OCI-LY7 (cell line): Measurements from ENCODE around the gene GRID1. TPM values are rescaled to one million over a fixed set of nuclear protein-coding genes. Genes with fewer than 3 reads are reported as not detected.

Source experiments
- BruUV-seq: library from RNA; stranded (reverse); fragments of 400-500 nt; replicated peaks from 2 replicates; lab custom pipeline; 2021; lab: Mats Ljungman, UMichigan
- CTCF ChIA-PET: fragments of 300-600 bp; sonication (Branson Sonifier 250); formaldehyde crosslinking; loops from one replicate; lab custom pipeline; 2022; ENCODE audit warnings: antibody characterized with exemption; ENCODE audit not compliant: unreplicated experiment; lab: Charles Lee
- POLR2A ChIA-PET: fragments of 300-600 bp; sonication (Branson Sonifier 250); formaldehyde crosslinking; loops from one replicate; lab custom pipeline; 2022; ENCODE audit warnings: antibody characterized with exemption; lab: Charles Lee
- DNase-seq: peaks from one replicate; pipeline ENCODE4 v3.0.0-alpha.2; 2015; ENCODE audit warnings: low spot score
- H2AFZ ChIP-seq: fragments of 200-600 bp; sonication (generic), shearing (Covaris generic); 2 replicates; pipeline ENCODE4 v1.6.1; 2014; ENCODE audit warnings: mild to moderate bottlenecking, antibody characterized with exemption, low read length, moderate library complexity
- H3K27ac ChIP-seq: fragments of 200-600 bp; sonication (generic); 2 replicates; pipeline ENCODE4 v1.5.1; 2014; ENCODE audit warnings: mixed run types, low read depth, mild to moderate bottlenecking, moderate library complexity, low read length, inconsistent platforms; ENCODE audit not compliant: poor library complexity, severe bottlenecking
- H3K36me3 ChIP-seq: fragments of 200-600 bp; sonication (generic); 2 replicates; pipeline ENCODE4 v1.6.1; 2014; ENCODE audit warnings: mild to moderate bottlenecking, antibody characterized with exemption, low read length, moderate library complexity, mixed read lengths; ENCODE audit not compliant: insufficient read depth
- H3K4me1 ChIP-seq: fragments of 200-600 bp; sonication (generic); 2 replicates; pipeline ENCODE4 v1.5.1; 2014; ENCODE audit warnings: mild to moderate bottlenecking, low read length; ENCODE audit not compliant: insufficient read depth, poor library complexity, severe bottlenecking
- H3K4me2 ChIP-seq: fragments of 200-600 bp; sonication (generic); 2 replicates; pipeline ENCODE4 v1.6.1; 2014; ENCODE audit warnings: mild to moderate bottlenecking, low read length
- H3K4me3 ChIP-seq: fragments of 200-600 bp; sonication (generic); 2 replicates; pipeline ENCODE4 v1.5.1; 2014; ENCODE audit warnings: mild to moderate bottlenecking, low read depth, low read length; ENCODE audit not compliant: poor library complexity, severe bottlenecking
- H3K79me2 ChIP-seq: fragments of 200-600 bp; sonication (generic); 2 replicates; pipeline ENCODE4 v1.6.1; 2016; ENCODE audit warnings: low read depth, mild to moderate bottlenecking, low read length, moderate library complexity, mixed read lengths; ENCODE audit not compliant: insufficient read depth
- H3K9me2 ChIP-seq: fragments of 200-600 bp; sonication (generic); 2 replicates; pipeline ENCODE4 v1.6.1; 2016; ENCODE audit warnings: mild to moderate bottlenecking, low read length, mixed read lengths; ENCODE audit not compliant: insufficient read depth
- H3K9me3 ChIP-seq: fragments of 200-600 bp; sonication (generic); 2 replicates; pipeline ENCODE4 v1.6.1; 2014; ENCODE audit warnings: mild to moderate bottlenecking, mixed run types, low read length, mixed read lengths
- H4K20me1 ChIP-seq: fragments of 200-600 bp; sonication (generic); 2 replicates; pipeline ENCODE4 v1.6.1; 2014; ENCODE audit warnings: mild to moderate bottlenecking, antibody characterized with exemption, low read length, moderate library complexity, mixed read lengths; ENCODE audit not compliant: insufficient read depth
- CTCF ChIP-seq: fragments of 200-600 bp; sonication (generic); conservative IDR thresholded peaks from 2 replicates; pipeline ENCODE4 v1.5.1; 2014; ENCODE audit warnings: mild to moderate bottlenecking, antibody characterized with exemption, low read length, moderate library complexity, mixed read lengths
- EZH2phosphoT487 ChIP-seq: fragments of 200-600 bp; sonication (generic); IDR thresholded peaks from 2 replicates; pipeline ENCODE4 v1.6.1; 2018; ENCODE audit warnings: low read depth, borderline replicate concordance, mild to moderate bottlenecking, mixed run types, antibody characterized with exemption, low read length, moderate library complexity, mixed read lengths
- intact Hi-C: fragments of 100-400 bp; cut with micrococcal nuclease; formaldehyde crosslinking; loops from one replicate; pipeline ENCODE4 v1.10.0; 2022; ENCODE audit not compliant: unreplicated experiment
- total RNA-seq, 2 experiments: library from RNA; depleted of rRNA in 1 of 2; stranded (reverse); fragments of >200 nt in 1 of 2; shearing (Covaris generic) in 1 of 2; gene quantifications; 2 replicates each; pipeline ENCODE4 v1.2.3, GENCODE V29; 2014 to 2022

GRID1 gene
- total RNA-seq, 2 experiments from 2014 or later, result 1.6 to 3.7 TPM

- no TSS peak for BruUV-seq
- H3K9me2 ChIP-seq, result no peaks in the 10 kb centered on the region
- no peaks in the 10 kb centered on the region for H3K79me2 ChIP-seq
- H3K9me3 ChIP-seq, result no peaks in the 10 kb centered on the region
- H2AFZ ChIP-seq, result no peak overlapping the region
- H4K20me1 ChIP-seq, result no peaks in the 10 kb centered on the region
- CTCF ChIA-PET, result no interaction called here
- intact Hi-C loops, result no loop called here
- no peak overlapping the region for H3K27ac ChIP-seq
- H3K4me3 ChIP-seq, result no peak overlapping the region
- peaks cover 8% of the 10 kb centered on the region for H3K4me1 ChIP-seq
- POLR2A ChIA-PET, result no interaction called here
- no peak overlapping the region for H3K4me2 ChIP-seq
- TF ChIP-seq EZH2phosphoT487 (no peak), CTCF (no peak)
- no peaks in the 10 kb centered on the region for H3K36me3 ChIP-seq
- no peak for DNase-seq
Measured at GRCh38 chr10:86137561-86137960, 229.0 kb downstream of the GRID1 start.

GRCh38 chr10:86136934-86137333, 229.7 kb downstream of the GRID1 start:
- no peak for DNase-seq
- Histone ChIP-seq H3K27ac (no peak overlapping the region), H3K4me1 (peaks cover 8% of the 10 kb centered on the region), H4K20me1 (no peaks in the 10 kb centered on the region), H3K9me3 (no peaks in the 10 kb centered on the region), H3K9me2 (no peaks in the 10 kb centered on the region), H3K36me3 (no peaks in the 10 kb centered on the region), H3K4me3 (no peak overlapping the region), H3K79me2 (no peaks in the 10 kb centered on the region), H2AFZ (no peak overlapping the region), H3K4me2 (no peak overlapping the region)
- no TSS peak for BruUV-seq
- intact Hi-C loops, result no loop called here
- no peak for TF ChIP-seq EZH2phosphoT487
- POLR2A ChIA-PET, result interaction anchor here (1.1 kb wide), 1 partner anchor 265 kb away, joined by 3 read pairs; no protein-coding TSS in a partner anchor
- CTCF ChIA-PET, result no interaction called here

- POLR2A ChIA-PET, result no interaction called here
- no peaks in the 10 kb centered on the region for H3K79me2 ChIP-seq
- H3K4me1 ChIP-seq, result no peaks in the 10 kb centered on the region
- TF ChIP-seq CTCF (no peak), EZH2phosphoT487 (no peak)
- no peak overlapping the region for H3K4me2 ChIP-seq
- no peak overlapping the region for H3K27ac ChIP-seq
- intact Hi-C loops, result no loop called here
- no peak overlapping the region for H2AFZ ChIP-seq
- no peaks in the 10 kb centered on the region for H4K20me1 ChIP-seq
- H3K9me3 ChIP-seq, result no peaks in the 10 kb centered on the region
- CTCF ChIA-PET, result interaction anchor here (0.6 kb wide), 1 partner anchor 268 kb away, joined by 3 read pairs; no protein-coding TSS in a partner anchor
- BruUV-seq, result no TSS peak
- DNase-seq, result no peak
- no peaks in the 10 kb centered on the region for H3K36me3 ChIP-seq
- no peaks in the 10 kb centered on the region for H3K9me2 ChIP-seq
- no peak overlapping the region for H3K4me3 ChIP-seq
Measured at GRCh38 chr10:86135191-86135590, 231.4 kb downstream of the GRID1 start.
